Skeletal muscle satellite cell (primary cell): ENCODE results near the gene TSPAN11.
A peak's percentile ranks its signal among the peaks of the same experiment; 100 is the strongest.

Source experiments
- H3K27me3 ChIP-seq: 2 replicates; pipeline ENCODE4 v1.7.0; 2013; ENCODE audit warnings: low read length; ENCODE audit not compliant: control insufficient read depth, insufficient read depth
- H3K36me3 ChIP-seq: 2 replicates; pipeline ENCODE4 v1.7.0; 2013; ENCODE audit warnings: mild to moderate bottlenecking, control low read depth, low read length; ENCODE audit not compliant: insufficient read depth
- H3K4me1 ChIP-seq: 2 replicates; pipeline ENCODE4 v1.7.0; 2013; ENCODE audit warnings: low read length; ENCODE audit not compliant: control insufficient read depth, insufficient read depth
- H3K4me2 ChIP-seq: 2 replicates; pipeline ENCODE4 v1.7.0; 2013; ENCODE audit warnings: mild to moderate bottlenecking, low read length
- H3K4me3 ChIP-seq: 2 replicates; pipeline ENCODE4 v1.7.0; 2013; ENCODE audit warnings: low read length
- H3K9ac ChIP-seq: 2 replicates; pipeline ENCODE4 v1.7.0; 2013; ENCODE audit warnings: mild to moderate bottlenecking, low read depth, low read length, moderate library complexity
- H3K9me3 ChIP-seq: replicated peaks from 2 replicates; pipeline ENCODE4 v1.7.0; 2013; ENCODE audit warnings: mild to moderate bottlenecking, control low read depth, low read length

The TSPAN11 gene

GRCh38 chr12:30913323-30913722 is 13.2 kb upstream of the TSPAN11 start:
- peaks cover 13% of the 10 kb centered on the region for H3K27me3 ChIP-seq
- no peak overlapping the region for H3K4me2 ChIP-seq
- H3K36me3 ChIP-seq = no peaks in the 10 kb centered on the region
- H3K9me3 ChIP-seq = no peaks in the 10 kb centered on the region
- H3K4me1 ChIP-seq = peaks cover 7% of the 10 kb centered on the region
- no peak overlapping the region for H3K9ac ChIP-seq
- no peak overlapping the region for H3K4me3 ChIP-seq

- Histone ChIP-seq H3K4me3 (no peak overlapping the region), H3K36me3 (no peaks in the 10 kb centered on the region), H3K4me1 (no peaks in the 10 kb centered on the region), H3K9ac (no peak overlapping the region), H3K4me2 (no peak overlapping the region), H3K9me3 (no peaks in the 10 kb centered on the region), H3K27me3 (peaks cover 13% of the 10 kb centered on the region)
These were observed 11.5 kb upstream of the TSPAN11 start for GRCh38 chr12:30914986-30915591.

- no peaks in the 10 kb centered on the region for H3K4me1 ChIP-seq
- no peaks in the 10 kb centered on the region for H3K36me3 ChIP-seq
- H3K27me3 ChIP-seq = peaks cover 7% of the 10 kb centered on the region
- H3K4me2 ChIP-seq = no peak overlapping the region
- no peak overlapping the region for H3K9ac ChIP-seq
- H3K9me3 ChIP-seq = no peaks in the 10 kb centered on the region
- H3K4me3 ChIP-seq = no peak overlapping the region
These were observed 3.5 kb upstream of the TSPAN11 start for GRCh38 chr12:30923057-30923456.

- H3K36me3 ChIP-seq = no peaks in the 10 kb centered on the region
- H3K9ac ChIP-seq = peak overlapping the region; percentile 59
- peaks cover 31% of the 10 kb centered on the region for H3K27me3 ChIP-seq
- no peaks in the 10 kb centered on the region for H3K9me3 ChIP-seq
- H3K4me3 ChIP-seq = peak overlapping the region; percentile 62
- H3K4me2 ChIP-seq = peak overlapping the region; percentile 81
- H3K4me1 ChIP-seq = no peaks in the 10 kb centered on the region
These were observed 823 bp upstream of the TSPAN11 start for GRCh38 chr12:30925607-30926242.

- peaks cover 32% of the 10 kb centered on the region for H3K27me3 ChIP-seq
- H3K4me3 ChIP-seq = no peak overlapping the region
- peak overlapping the region; percentile 81 for H3K4me2 ChIP-seq
- H3K36me3 ChIP-seq = no peaks in the 10 kb centered on the region
- no peaks in the 10 kb centered on the region for H3K9me3 ChIP-seq
- H3K4me1 ChIP-seq = no peaks in the 10 kb centered on the region
- no peak overlapping the region for H3K9ac ChIP-seq
These were observed 669 bp downstream of the TSPAN11 start for GRCh38 chr12:30927222-30927611.

GRCh38 chr12:30928356-30929244 is 2.1 kb downstream of the TSPAN11 start:
- H3K4me3 ChIP-seq = no peak overlapping the region

GRCh38 chr12:30930238-30930637 is 3.7 kb downstream of the TSPAN11 start:
- Histone ChIP-seq H3K9me3 (no peaks in the 10 kb centered on the region), H3K4me3 (no peak overlapping the region), H3K27me3 (peaks cover 36% of the 10 kb centered on the region), H3K4me1 (no peaks in the 10 kb centered on the region), H3K36me3 (no peaks in the 10 kb centered on the region), H3K9ac (no peak overlapping the region), H3K4me2 (no peak overlapping the region)

More at GRCh38 chr12:30928356-30929244, 2.1 kb downstream of the TSPAN11 start:
- Histone ChIP-seq H3K36me3 (no peaks in the 10 kb centered on the region), H3K4me2 (no peak overlapping the region), H3K27me3 (peaks cover 32% of the 10 kb centered on the region), H3K9me3 (no peaks in the 10 kb centered on the region), H3K9ac (no peak overlapping the region), H3K4me1 (no peaks in the 10 kb centered on the region)

- H3K36me3 ChIP-seq = no peaks in the 10 kb centered on the region
- no peak overlapping the region for H3K9ac ChIP-seq
- peaks cover 36% of the 10 kb centered on the region for H3K27me3 ChIP-seq
- H3K4me3 ChIP-seq = no peak overlapping the region
- H3K9me3 ChIP-seq = no peaks in the 10 kb centered on the region
- no peak overlapping the region for H3K4me2 ChIP-seq
- no peaks in the 10 kb centered on the region for H3K4me1 ChIP-seq
These were observed 4.1 kb downstream of the TSPAN11 start for GRCh38 chr12:30930641-30931040.

GRCh38 chr12:30932881-30933280 is 6.3 kb downstream of the TSPAN11 start:
- no peaks in the 10 kb centered on the region for H3K36me3 ChIP-seq
- H3K4me3 ChIP-seq = no peak overlapping the region
- H3K4me2 ChIP-seq = no peak overlapping the region
- H3K9me3 ChIP-seq = no peaks in the 10 kb centered on the region
- H3K9ac ChIP-seq = no peak overlapping the region
- H3K27me3 ChIP-seq = peaks cover 48% of the 10 kb centered on the region
- H3K4me1 ChIP-seq = no peaks in the 10 kb centered on the region

GRCh38 chr12:30934811-30935210 is 8.3 kb downstream of the TSPAN11 start:
- H3K36me3 ChIP-seq = no peaks in the 10 kb centered on the region
- H3K4me2 ChIP-seq = no peak overlapping the region

GRCh38 chr12:30936036-30936435 is 9.5 kb downstream of the TSPAN11 start:
- Histone ChIP-seq H3K4me3 (no peak overlapping the region), H3K4me1 (no peaks in the 10 kb centered on the region), H3K27me3 (peaks cover 37% of the 10 kb centered on the region), H3K4me2 (no peak overlapping the region), H3K9ac (no peak overlapping the region), H3K36me3 (no peaks in the 10 kb centered on the region), H3K9me3 (no peaks in the 10 kb centered on the region)

More at GRCh38 chr12:30934811-30935210, 8.3 kb downstream of the TSPAN11 start:
- H3K9me3 ChIP-seq = no peaks in the 10 kb centered on the region
- no peaks in the 10 kb centered on the region for H3K4me1 ChIP-seq
- H3K27me3 ChIP-seq = peaks cover 44% of the 10 kb centered on the region
- H3K4me3 ChIP-seq = no peak overlapping the region
- H3K9ac ChIP-seq = no peak overlapping the region
